Erythroblast (primary cell): ENCODE measurements around the gene CRYBA2.

ENCODE experiments used
- GATA1 ChIP-seq: IDR thresholded peaks from 2 replicates; pipeline ENCODE4 v1.6.1; 2011; ENCODE audit warnings: low read depth, mild to moderate bottlenecking, control low read depth, low read length, moderate library complexity
- POLR2A ChIP-seq: IDR thresholded peaks from 2 replicates; pipeline ENCODE4 v1.6.1; 2011; ENCODE audit warnings: mild to moderate bottlenecking, low read length

- TF ChIP-seq POLR2A, result no peak
- TF ChIP-seq GATA1, result no peak
Observed at GRCh38 chr2:218992196-218992595, 1.0 kb downstream of the CRYBA2 start.
